Peyer's patch (tissue), 4 donors: Measurements from ENCODE around the gene ZG16. TPM values are rescaled to one million over a fixed set of nuclear protein-coding genes. Genes with fewer than 3 reads are reported as not detected.

ENCODE experiments used
- DNase-seq, 3 donors: peaks; one replicate each; pipeline ENCODE4 v3.0.0-alpha.2; 2017 to 2019
- H3K27ac ChIP-seq, 4 donors: fragments of 200-600 bp; sonication (generic); one replicate each; pipeline ENCODE4 v1.5.1; 2016 to 2019
- H3K27me3 ChIP-seq, 2 donors: fragments of 200-600 bp; sonication (generic); one replicate each; pipeline ENCODE4 v1.5.1; 2019
- H3K36me3 ChIP-seq, 3 donors: fragments of 200-600 bp; sonication (generic); one replicate each; pipeline ENCODE4 v1.5.1; 2016 to 2019
- H3K4me1 ChIP-seq, 4 donors: fragments of 200-600 bp; sonication (generic); one replicate each; pipeline ENCODE4 v1.5.1; 2016 to 2019
- H3K4me3 ChIP-seq, 4 donors: fragments of 200-600 bp; sonication (generic); 1 replicate in 3 of 4; 2 replicates in 1 of 4; pipeline ENCODE4 v1.5.1; 2016 to 2019; ENCODE audit warnings: mild to moderate bottlenecking in 1 of 4
- H3K9me3 ChIP-seq, 4 donors: fragments of 200-600 bp; sonication (generic); one replicate each; pipeline ENCODE4 v1.5.1; 2016 to 2019; ENCODE audit warnings: mild to moderate bottlenecking in 1 of 4
- POLR2A ChIP-seq, 2 donors: fragments of 450-650 bp; IDR thresholded peaks; one replicate each; pipeline ENCODE4 v1.5.1; 2017; ENCODE audit warnings: antibody characterized with exemption in 2 of 2, mild to moderate bottlenecking in 2 of 2, moderate library complexity in 2 of 2
- total RNA-seq, 4 donors: library from RNA; depleted of rRNA; stranded (reverse); fragments of >200 nt; gene quantifications; one replicate each; pipeline ENCODE4 v1.1.0, GENCODE V29; 2016
- TF ChIP-seq, protein P1 (sequence below), 6 experiments: fragments of 450-650 bp in 4 of 6; fragments of 200-600 bp in 2 of 6; sonication (generic) in 1 of 6; IDR thresholded peaks; one replicate each; pipeline ENCODE4 v1.5.1; 2017 to 2019; ENCODE audit warnings: antibody characterized with exemption in 6 of 6, mild to moderate bottlenecking in 3 of 6, moderate library complexity in 1 of 6

Gene ZG16
- total RNA-seq, 4 donors from 2014 or later, result 9.9 to 585 (median 158) TPM

DNA sequence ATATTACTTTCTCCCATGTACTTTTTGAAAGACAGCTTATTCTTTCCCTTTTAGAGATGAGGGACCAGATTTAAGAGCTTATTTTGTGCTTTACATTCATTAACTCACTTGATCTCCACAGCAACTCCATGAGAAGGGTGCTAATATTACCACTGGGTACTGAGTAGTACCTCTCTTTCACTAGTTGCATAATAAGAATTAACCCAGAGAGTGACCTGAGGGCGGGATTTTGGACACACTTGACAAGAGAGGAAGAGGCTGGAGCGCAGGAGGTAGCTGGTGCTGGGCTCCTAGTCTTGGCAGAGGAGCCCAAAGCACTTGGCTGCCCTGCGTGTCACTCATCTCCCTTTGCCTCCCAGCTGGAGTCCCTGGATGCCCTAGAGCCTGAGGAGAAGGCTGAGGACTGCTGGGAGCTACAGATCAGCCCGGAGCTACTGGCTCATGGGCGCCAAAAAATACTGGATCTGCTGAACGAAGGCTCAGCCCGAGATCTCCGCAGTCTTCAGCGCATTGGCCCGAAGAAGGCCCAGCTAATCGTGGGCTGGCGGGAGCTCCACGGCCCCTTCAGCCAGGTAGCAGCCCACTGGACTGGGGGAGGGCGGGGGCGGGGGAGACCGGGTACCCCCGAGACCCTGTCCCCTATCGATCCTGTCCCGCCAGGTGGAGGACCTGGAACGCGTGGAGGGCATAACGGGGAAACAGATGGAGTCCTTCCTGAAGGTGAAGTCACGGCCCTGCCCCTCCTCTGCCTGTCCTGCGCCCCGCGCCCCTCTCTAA is 26.6 kb downstream of the ZG16 start:
- H3K27me3 ChIP-seq, result no peaks in the 10 kb centered on the region
- peak in 2 of 3 donors; percentile 29 to 61 for DNase-seq
- TF ChIP-seq, protein P1, sequence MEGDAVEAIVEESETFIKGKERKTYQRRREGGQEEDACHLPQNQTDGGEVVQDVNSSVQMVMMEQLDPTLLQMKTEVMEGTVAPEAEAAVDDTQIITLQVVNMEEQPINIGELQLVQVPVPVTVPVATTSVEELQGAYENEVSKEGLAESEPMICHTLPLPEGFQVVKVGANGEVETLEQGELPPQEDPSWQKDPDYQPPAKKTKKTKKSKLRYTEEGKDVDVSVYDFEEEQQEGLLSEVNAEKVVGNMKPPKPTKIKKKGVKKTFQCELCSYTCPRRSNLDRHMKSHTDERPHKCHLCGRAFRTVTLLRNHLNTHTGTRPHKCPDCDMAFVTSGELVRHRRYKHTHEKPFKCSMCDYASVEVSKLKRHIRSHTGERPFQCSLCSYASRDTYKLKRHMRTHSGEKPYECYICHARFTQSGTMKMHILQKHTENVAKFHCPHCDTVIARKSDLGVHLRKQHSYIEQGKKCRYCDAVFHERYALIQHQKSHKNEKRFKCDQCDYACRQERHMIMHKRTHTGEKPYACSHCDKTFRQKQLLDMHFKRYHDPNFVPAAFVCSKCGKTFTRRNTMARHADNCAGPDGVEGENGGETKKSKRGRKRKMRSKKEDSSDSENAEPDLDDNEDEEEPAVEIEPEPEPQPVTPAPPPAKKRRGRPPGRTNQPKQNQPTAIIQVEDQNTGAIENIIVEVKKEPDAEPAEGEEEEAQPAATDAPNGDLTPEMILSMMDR (IDR thresholded peaks at IDR 0.05), result no peak
- no peak for TF ChIP-seq POLR2A (IDR thresholded peaks at IDR 0.05)
- peaks cover 0 to 27% (median 0%) of the 10 kb centered on the region in 3 donors for H3K36me3 ChIP-seq
- H3K27ac ChIP-seq, result peak overlapping the region; percentile 93 to 99 (median 98)
- H3K4me1 ChIP-seq, result peaks cover 4 to 27% (median 19%) of the 10 kb centered on the region in 4 donors
- no peaks in the 10 kb centered on the region for H3K9me3 ChIP-seq
- peak overlapping the region; percentile 76 to 84 (median 78) for H3K4me3 ChIP-seq

DNA sequence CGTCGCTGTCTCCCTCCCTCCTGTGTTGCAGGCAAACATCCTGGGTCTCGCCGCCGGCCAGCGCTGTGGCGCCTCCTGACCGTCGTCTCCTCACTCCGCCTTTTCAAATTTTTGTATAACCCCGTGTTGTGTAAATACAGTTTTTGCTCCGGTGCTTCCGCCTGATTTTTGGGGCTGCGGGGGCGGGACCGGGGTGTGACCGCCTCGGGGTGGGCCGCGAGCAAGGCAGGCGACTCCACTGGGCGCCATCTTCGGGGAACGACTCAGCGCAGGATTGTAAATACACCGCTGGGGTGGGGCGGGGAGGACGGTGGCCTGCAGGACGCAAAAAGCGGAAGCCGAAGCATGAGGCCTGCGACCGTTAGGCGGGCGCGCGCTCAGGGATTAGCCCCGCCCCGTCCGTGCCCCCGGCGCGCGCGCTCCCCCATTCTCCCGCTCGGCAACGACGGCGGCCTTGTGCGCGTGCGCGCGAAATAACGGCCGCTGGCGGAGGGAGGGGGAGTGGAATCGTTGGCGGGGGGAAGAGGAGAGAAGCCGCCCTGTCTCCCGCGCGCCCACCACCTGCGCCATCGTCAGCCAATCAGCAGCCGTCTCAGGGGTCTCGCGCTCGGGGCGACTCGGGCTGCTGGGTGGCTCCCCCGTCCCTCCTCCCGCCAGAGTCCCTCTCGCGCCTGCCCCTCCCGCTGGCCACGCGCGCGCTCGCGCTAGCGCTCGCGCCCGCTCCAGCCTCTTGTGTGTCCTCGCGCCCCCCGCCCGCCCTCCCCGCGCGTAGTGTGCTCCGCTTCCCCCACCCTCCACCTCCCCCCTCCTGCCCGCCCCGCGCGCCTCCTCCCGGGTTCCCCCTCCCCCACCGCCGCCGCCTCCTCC is 27.4 kb downstream of the ZG16 start:
- H3K9me3 ChIP-seq, result no peaks in the 10 kb centered on the region
- peak overlapping the region; percentile 93 to 99 (median 98) for H3K27ac ChIP-seq
- peaks cover 0 to 25% (median 0%) of the 10 kb centered on the region in 3 donors for H3K36me3 ChIP-seq
- TF ChIP-seq, protein P1 (IDR thresholded peaks at IDR 0.05), result peak in 4 of 6 experiments; percentile 1 to 20 (median 17)
- peak; percentile 83 to 90 for TF ChIP-seq POLR2A (IDR thresholded peaks at IDR 0.05)
- no peaks in the 10 kb centered on the region for H3K27me3 ChIP-seq
- peak; percentile 98 to 99 (median 98) for DNase-seq
- H3K4me3 ChIP-seq, result peak overlapping the region; percentile 76 to 84 (median 78)
- H3K4me1 ChIP-seq, result peaks cover 4 to 35% (median 21%) of the 10 kb centered on the region in 4 donors

DNA sequence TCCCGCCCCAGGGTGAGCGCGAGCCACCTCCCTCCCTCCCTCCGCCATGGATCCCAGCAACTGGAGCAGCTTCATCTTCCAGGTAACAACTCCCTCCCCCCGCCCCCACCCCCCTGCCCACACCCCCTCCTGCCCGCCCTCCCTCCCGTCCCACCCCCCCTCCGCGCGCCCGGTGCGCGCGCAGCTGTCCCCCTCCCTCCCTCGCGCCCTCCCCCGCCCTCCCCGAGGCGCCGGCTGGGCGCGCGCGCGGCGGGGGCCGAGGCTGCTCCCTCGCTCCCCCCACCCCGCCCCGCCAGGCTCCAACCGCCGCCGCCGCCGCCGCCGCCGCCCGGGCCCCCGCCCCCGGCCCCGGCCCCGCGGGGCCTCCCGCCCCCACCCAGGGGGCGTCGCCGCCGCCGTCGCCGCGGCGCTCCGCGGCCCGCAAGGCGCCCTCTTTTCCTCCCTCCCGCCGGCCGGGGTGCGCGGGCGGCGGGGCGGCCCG is 28.1 kb downstream of the ZG16 start, which contains the start of gene MAZ:
Gene MAZ, plus strand, starts transcription at position 431 of the 481 bp plus-strand sequence. CDS start 173 bp downstream, outside the sequence.
- no peaks in the 10 kb centered on the region for H3K9me3 ChIP-seq
- peak within 1 kb of the TSS; percentile 76 to 84 (median 78) for H3K4me3 ChIP-seq
- no peaks in the 10 kb centered on the region for H3K27me3 ChIP-seq
- TF ChIP-seq, protein P1 (IDR thresholded peaks at IDR 0.05), result no peak
- TF ChIP-seq POLR2A (IDR thresholded peaks at IDR 0.05), result no peak
- H3K36me3 ChIP-seq, result peaks cover 0 to 18% (median 0%) of the 10 kb centered on the region in 3 donors
- H3K4me1 ChIP-seq, result peaks cover 4 to 41% (median 27%) of the 10 kb centered on the region in 4 donors
- DNase-seq, result peak in 2 of 3 donors; percentile 74 to 86
- H3K27ac ChIP-seq, result peak within 1 kb of the TSS; percentile 93 to 99 (median 98)

DNA sequence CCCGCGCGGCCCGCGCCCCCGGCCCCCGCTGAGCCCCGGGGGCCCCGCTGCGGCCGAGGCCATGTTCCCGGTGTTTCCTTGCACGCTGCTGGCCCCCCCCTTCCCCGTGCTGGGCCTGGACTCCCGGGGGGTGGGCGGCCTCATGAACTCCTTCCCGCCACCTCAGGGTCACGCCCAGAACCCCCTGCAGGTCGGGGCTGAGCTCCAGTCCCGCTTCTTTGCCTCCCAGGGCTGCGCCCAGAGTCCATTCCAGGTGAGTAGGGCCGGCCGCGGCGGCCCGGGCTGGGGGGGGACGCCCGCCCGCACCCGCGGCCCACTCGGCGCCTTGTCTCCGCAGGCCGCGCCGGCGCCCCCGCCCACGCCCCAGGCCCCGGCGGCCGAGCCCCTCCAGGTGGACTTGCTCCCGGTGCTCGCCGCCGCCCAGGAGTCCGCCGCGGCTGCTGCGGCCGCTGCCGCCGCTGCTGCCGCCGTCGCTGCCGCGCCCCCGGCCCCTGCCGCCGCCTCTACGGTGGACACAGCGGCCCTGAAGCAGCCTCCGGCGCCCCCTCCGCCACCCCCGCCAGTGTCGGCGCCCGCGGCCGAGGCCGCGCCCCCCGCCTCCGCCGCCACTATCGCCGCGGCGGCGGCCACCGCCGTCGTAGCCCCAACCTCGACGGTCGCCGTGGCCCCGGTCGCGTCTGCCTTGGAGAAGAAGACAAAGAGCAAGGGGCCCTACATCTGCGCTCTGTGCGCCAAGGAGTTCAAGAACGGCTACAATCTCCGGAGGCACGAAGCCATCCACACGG is 28.8 kb downstream of the ZG16 start:
- H3K9me3 ChIP-seq, result no peaks in the 10 kb centered on the region
- no peaks in the 10 kb centered on the region for H3K27me3 ChIP-seq
- peak overlapping the region; percentile 85 to 98 (median 90) for H3K27ac ChIP-seq
- TF ChIP-seq POLR2A (IDR thresholded peaks at IDR 0.05), result no peak
- TF ChIP-seq, protein P1 (IDR thresholded peaks at IDR 0.05), result no peak
- DNase-seq, result peak; percentile 63 to 76 (median 73)
- H3K4me1 ChIP-seq, result peaks cover 4 to 47% (median 29%) of the 10 kb centered on the region in 4 donors
- H3K36me3 ChIP-seq, result peaks cover 0 to 15% (median 0%) of the 10 kb centered on the region in 3 donors
- peak overlapping the region; percentile 55 to 79 (median 70) for H3K4me3 ChIP-seq
